NCI-H2107 treated with DMSO at 0.1 percent for 48 hours (cell line): ENCODE measurements around the gene GPR152.
"Not testable (repeated sequence)": the region's sequence is repeated elsewhere in the genome, so short reads cannot be mapped to it uniquely, and the experiment has no call there.

Source experiments
- DNase-seq: peaks from one replicate; lab custom pipeline; 2025; ENCODE audit not compliant: unreplicated experiment; lab: John Stamatoyannopoulos, UW

GPR152 gene

GRCh38 chr11:67466962-67467771 lies 14.6 kb upstream of the GPR152 start:
- DNase-seq, result no peak

- DNase-seq, result no peak
These were observed 13.8 kb upstream of the GPR152 start for GRCh38 chr11:67466367-67466766.

- not testable (repeated sequence) for DNase-seq
These were observed 13.0 kb upstream of the GPR152 start for GRCh38 chr11:67465530-67465929.

DNA sequence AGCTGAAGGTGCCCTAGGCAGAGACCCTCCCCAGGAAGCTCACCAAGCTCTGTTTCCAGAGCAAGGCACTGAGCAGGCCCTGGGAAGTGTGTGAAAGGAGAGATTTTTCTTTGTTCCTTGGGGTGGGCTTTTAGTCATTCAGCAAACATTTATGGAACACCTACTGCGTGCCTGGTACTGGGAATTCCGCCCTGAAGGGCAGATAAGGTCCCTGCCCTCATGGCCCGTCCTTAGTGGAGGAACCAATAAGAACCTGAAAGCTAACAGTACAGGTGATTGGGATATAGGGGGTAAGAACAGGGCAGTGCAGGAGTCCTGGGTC lies 12.6 kb upstream of the GPR152 start:
- no peak for DNase-seq

GRCh38 chr11:67464411-67465188 lies 12.1 kb upstream of the GPR152 start:
- DNase-seq, result peak; percentile 62

DNA sequence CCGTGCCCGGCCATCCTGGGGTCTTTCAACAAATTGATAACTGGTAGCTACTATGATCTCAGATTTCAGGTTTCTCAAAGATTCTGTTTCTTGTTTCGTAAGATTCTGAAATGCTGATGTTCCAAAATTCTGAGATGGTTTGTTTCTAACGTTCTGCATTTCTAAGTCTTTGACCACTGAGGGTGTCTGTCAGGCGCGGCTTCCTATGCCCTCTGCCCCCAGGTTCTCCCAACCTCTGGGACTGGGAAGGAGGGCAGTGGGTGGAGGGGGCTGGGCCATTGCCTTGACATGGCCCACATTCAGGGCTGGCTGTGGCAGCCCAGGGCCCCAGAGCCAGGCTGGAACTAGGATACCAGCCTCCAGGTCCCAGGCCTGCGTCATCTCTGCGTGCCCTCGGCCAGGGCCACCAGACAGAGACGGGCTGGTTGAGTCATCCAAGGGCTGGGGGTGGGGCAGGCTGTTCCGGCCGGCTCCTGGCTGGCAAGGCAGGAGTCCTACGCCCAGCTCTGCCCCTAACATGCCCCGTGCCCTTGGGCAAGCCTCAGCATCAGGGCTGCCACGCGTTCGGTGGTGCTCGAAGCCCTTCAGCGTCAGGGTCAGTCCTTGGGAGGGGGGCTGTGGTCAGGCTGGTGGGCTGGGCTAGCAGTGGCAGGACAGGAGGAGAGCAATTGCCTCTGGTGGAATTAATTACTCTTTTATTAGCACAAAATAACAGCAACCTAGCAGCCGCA lies 11.3 kb upstream of the GPR152 start:
- DNase-seq, result no peak

- no peak for DNase-seq
These were observed 10.7 kb upstream of the GPR152 start for GRCh38 chr11:67463186-67463585.

- DNase-seq, result no peak
These were observed 5.7 kb upstream of the GPR152 start for GRCh38 chr11:67458266-67458665.

- no peak for DNase-seq
These were observed 4.9 kb upstream of the GPR152 start for GRCh38 chr11:67457453-67457852.

DNA sequence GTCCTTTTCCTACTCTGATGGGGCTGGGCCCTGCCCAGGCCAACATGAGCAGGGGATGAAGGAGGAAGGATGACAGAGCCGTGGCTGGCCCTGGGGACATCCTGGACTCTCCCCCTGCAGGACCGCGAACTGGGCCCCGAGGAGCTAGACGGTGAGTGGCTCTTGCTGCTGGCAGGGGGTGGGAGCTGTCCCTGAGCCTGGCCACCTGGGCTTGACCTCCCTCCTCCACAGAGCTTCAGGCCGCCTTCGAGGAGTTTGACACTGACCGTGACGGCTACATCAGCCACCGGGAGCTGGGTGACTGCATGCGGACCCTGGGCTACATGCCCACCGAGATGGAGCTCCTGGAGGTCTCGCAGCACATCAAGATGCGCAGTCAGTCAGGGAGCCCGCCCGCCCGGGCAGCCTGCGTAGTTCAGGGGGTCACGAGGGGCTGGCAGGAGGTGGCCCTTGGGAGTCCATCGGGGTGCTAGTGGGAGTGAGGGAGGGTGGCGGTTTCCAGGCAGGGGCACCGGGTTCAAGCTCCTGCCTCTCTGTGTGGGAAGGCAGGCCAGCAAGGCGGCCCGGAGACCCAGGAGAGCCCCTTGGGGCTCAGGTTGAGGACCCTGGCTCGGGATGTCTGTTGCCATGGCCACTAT lies 3.7 kb upstream of the GPR152 start:
- DNase-seq, result no peak

DNA sequence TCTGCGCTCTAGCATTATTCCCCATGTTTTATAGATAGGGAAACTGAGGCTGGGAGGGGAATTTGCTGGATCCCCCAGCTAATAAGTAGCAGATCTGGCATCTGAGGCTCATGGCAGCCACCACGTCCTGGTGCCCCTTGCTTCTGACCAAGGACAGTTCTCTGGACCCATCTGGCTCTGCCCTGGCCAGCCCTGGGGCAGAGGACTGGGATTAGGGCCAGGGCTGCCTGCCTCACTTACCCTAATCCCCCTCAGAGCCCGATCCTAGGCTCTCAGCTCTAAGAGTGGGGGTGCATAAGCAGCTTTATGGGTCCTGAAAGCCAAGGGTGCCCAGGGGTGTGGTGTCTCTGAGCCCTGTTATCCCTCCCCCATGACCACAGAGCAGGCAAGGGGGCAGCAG lies 2.5 kb upstream of the GPR152 start, which contains the start of gene CABP4:
TSS of gene CABP4 (plus strand) at position 301 of the 400 bp plus-strand sequence. CDS start at position 371, 70 bp downstream.
- no peak for DNase-seq

DNA sequence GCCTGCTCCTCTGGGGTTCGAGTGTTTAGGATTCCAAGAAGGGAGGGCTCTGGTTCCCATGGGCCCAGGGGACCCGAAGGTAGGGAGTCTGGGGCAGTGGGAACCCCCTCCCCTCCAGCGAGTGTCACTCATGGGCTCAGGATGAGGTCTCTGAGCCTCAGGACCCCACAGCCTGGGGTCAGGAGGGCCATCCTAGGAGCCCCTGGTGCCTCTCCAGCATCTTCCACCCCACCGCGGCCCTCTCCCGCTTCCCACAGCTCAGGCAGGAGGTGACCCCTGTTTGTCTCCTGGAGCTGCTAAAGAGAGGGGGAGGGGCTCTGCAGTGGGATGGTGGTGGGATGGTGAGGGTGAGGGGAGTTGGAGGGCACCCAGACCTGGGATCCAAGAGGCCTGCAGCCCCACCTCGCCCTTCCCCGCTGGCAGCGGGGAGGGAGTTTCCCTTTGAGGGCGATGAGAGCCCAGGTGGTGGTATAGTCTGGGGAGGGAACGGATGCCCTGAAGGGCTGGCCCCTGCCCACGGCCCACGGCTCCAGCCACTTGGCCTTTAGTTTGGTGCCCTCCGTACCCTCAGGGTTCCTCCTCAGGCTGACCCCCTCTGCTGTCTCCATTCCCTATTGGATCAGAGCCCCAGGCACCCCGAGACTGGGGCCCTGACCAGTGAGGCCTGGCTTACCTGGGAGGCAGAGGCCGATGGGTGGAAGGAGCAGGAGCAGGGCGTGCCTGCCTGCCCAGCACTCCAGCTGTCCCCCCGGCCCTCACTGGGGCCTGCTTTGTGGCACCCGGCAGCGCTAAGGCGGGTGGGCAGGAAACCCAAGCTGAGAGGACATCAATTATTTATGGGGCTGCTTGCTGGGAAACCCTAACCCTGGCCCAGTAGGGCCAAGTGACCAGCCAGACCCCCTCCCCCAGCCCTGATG lies 1.5 kb upstream of the GPR152 start:
- DNase-seq, result no peak

DNA sequence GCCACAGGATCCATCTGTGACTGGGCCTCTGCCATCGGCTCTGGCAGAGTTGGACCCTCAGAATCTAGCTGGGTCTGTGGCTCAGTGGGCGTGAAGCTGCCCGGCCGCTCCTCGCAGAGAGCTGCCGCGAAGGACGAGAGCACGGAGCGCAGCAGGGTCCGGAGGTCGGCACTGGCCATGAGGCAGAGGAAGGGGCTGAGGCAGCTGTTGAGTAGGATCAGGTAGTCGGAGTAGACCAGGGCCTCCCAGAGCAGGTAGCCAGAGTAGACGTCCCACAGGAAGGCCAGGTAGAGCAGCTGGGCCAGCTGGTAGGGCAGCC lies 912 bp downstream of the GPR152 start:
- no peak for DNase-seq

DNA sequence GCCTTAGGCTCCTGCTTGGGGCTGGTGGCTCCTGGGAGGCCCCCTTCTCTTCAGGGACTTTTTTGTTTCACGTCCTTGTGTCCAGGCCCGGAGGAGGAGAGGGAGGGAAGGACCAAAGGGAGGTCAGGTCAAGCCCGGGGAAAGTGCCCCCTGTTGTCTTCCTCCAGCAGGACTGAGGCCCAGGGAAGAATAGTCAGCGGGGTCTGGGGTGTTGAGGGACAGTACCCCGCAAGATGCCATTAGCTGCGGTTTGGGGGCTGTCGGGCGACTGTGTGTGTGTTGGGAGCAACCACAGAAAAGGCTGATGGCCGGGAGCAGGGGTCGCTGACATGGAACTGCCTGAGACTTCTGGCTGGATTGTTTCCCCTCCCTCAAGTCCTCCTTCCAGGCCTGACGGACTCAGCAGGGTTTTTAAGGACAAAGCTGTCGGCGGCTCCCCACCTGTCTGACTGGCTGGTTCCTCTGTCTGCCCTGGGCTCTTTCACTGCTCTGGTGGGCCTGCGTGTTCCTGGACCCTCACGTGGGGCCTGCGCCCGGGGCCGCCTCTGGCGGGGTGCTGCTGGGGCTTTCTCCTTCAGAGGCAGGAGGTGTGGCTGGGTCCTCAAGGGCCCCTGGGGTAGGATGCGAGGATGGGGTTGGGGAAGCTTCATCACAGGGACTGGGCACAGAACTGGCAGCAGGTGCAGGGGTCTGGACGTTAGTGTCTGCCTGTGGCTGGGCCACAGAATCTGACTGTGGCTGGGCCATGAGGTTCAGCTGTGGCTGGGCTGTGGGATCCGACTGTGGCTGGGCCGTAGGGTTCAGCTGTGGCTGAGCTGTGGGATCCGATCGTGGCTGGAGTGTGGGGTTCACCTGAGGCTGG lies 1.5 kb downstream of the GPR152 start:
- DNase-seq, result no peak

GRCh38 chr11:67449116-67449844 lies 3.2 kb downstream of the GPR152 start:
- DNase-seq, result peak; percentile 33

GRCh38 chr11:67448220-67448609 lies 4.3 kb downstream of the GPR152 start:
- DNase-seq, result no peak

DNA sequence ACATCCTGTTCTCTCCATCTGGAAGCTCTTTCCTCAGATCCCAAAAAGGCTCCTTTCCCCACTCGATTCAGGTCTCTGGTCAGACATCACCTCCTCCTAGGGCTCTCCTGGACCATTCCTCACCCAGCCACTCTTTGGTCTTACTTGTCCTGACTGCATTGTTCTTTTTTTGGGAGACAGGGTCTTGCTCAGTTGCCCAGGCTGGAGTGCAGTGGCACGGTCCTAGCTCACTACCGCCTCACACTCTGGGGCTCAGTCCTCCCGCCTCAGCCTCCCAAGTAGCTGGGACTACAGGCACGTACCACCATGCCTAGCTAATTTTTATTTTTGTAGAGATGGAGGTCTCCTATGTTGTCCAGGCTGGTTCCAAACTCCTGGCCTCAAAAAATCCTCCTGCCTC lies 7.0 kb downstream of the GPR152 start:
- DNase-seq, result no peak

DNA sequence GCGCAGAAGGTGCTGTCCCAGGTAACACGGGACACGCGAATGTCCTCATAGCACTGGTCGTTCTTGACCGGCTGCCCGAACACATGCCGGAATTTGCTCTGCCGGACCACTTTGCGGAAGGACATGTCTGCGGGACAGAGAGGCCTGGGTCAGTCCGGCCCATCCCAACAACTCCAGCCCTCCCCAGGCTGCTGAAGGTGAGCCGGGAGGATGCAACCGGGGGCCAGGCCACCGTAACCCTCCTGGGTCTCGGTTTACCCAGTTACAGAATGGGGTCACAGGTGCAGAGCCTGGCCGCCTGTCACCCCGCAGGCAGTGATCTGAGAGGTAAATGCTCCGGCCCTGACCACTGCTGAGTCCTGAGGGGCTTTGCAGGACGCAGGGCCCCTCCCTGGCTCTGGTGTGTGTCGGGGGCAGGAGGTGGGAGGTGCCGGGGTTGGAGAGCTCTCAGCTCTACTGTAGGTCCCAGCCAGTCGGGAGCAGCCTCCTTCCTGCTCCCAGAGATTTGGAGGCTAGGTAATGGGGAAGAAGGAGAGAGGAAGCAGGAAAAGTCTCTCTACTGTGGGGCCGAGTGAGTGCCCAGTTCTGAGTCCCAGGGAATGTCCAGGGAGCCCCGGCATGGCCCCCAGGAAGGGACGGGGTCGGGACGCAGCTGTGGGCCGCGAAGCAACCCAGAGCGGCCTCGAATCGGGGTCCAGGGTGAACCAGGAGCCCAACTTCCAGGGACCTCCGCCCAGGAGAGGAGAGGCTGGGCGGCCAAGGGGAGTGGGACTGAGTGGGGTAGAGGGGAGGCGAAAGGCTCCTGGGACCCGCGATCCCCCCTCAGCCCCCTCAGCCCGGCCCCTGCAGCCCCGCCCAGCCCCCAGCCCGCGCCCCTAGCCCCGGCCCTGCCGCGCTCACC lies 9.8 kb downstream of the GPR152 start:
- no peak for DNase-seq
